ENCODE measurements around the gene ETNK2. TPM values are rescaled to one million over a fixed set of nuclear protein-coding genes. Genes with fewer than 3 reads are reported as not detected.

Gene ETNK2
- total RNA-seq, 4 donors from 2014 or later: 6.7 to 54.4 (median 25.0) TPM

GRCh38 chr1:204181116-204181515 is 29.3 kb upstream of the ETNK2 start:
- 29 to 47% methylated on average over 1 of the region's 1 CpG for WGBS, 2 donors
- Histone ChIP-seq H3K4me1 (peaks cover 0 to 4% (median 0%) of the 10 kb centered on the region in 3 donors), H3K27ac (no peak overlapping the region), H3K27me3 (peaks cover 0 to 32% (median 0%) of the 10 kb centered on the region in 4 donors), H3K36me3 (no peaks in the 10 kb centered on the region), H3K9me3 (no peaks in the 10 kb centered on the region), H3K4me3 (no peak overlapping the region)
- DNase-seq: no peak
- intact Hi-C loops (cut with DNase I): no loop called here
- TF ChIP-seq POLR2A (IDR thresholded peaks at IDR 0.05) (no peak), CTCF (IDR thresholded peaks at IDR 0.05) (no peak)

GRCh38 chr1:204180133-204180532 is 28.3 kb upstream of the ETNK2 start:
- Histone ChIP-seq H3K36me3 (no peaks in the 10 kb centered on the region), H3K9me3 (no peaks in the 10 kb centered on the region), H3K4me1 (peaks cover 0 to 4% (median 0%) of the 10 kb centered on the region in 3 donors), H3K4me3 (no peak overlapping the region), H3K27ac (no peak overlapping the region), H3K27me3 (peaks cover 0 to 38% (median 0%) of the 10 kb centered on the region in 4 donors)
- WGBS, 2 donors: 73 to 77% methylated on average over 5 of the region's 6 CpGs
- DNase-seq: no peak
- TF ChIP-seq POLR2A (IDR thresholded peaks at IDR 0.05) (no peak), CTCF (IDR thresholded peaks at IDR 0.05) (no peak)
- intact Hi-C loops (cut with DNase I): no loop called here

GRCh38 chr1:204178487-204179281 is 26.8 kb upstream of the ETNK2 start:
- TF ChIP-seq CTCF (IDR thresholded peaks at IDR 0.05) (no peak), POLR2A (IDR thresholded peaks at IDR 0.05) (no peak)
- intact Hi-C loops (cut with DNase I): no loop called here
- Histone ChIP-seq H3K4me3 (no peak overlapping the region), H3K9me3 (no peaks in the 10 kb centered on the region), H3K4me1 (peaks cover 0 to under 1% (median 0%) of the 10 kb centered on the region in 3 donors), H3K36me3 (no peaks in the 10 kb centered on the region), H3K27me3 (peaks cover 0 to 45% (median 0%) of the 10 kb centered on the region in 4 donors), H3K27ac (no peak overlapping the region)
- DNase-seq: no peak
- WGBS, 2 donors: 90 to 92% methylated on average over 2 to 4 of the region's 7 CpGs

GRCh38 chr1:204177133-204177532 is 25.3 kb upstream of the ETNK2 start:
- TF ChIP-seq POLR2A (IDR thresholded peaks at IDR 0.05) (no peak), CTCF (IDR thresholded peaks at IDR 0.05) (no peak)
- H3K27ac ChIP-seq: no peak overlapping the region
- 43 to 45% methylated on average over 4 of the region's 4 CpGs for WGBS, 2 donors
- H3K9me3 ChIP-seq: no peaks in the 10 kb centered on the region
- H3K36me3 ChIP-seq: no peaks in the 10 kb centered on the region
- peaks cover 0 to 5% (median 2%) of the 10 kb centered on the region in 3 donors for H3K4me1 ChIP-seq
- DNase-seq: no peak
- intact Hi-C loops (cut with DNase I): no loop called here
- peaks cover 0 to 45% (median 0%) of the 10 kb centered on the region in 4 donors for H3K27me3 ChIP-seq
- H3K4me3 ChIP-seq: no peak overlapping the region

DNA sequence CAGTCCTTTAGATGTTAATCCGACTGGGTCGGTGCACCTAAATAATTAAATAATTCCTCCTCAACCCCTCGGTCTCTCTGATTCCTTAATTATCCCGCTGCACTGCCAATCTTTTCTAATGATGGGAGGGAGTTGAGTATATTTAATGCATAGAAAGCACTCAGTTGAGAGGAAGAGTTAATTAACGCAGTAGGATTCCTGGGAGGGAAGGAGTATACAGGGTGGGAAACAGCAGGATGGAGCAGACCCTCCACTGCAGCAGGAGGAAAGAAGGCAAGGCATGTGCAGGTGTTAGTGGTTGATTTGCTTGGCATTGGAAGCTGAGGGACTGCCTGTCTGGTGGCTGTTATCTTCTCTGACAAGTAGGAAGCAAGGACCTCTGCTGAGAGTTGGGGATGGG is 24.2 kb upstream of the ETNK2 start:
- no peaks in the 10 kb centered on the region for H3K36me3 ChIP-seq
- H3K4me3 ChIP-seq: no peak overlapping the region
- H3K27me3 ChIP-seq: peaks cover 0 to 45% (median 0%) of the 10 kb centered on the region in 4 donors
- WGBS, 2 donors: 84 to 90% methylated on average over 5 of the region's 5 CpGs
- no peak for DNase-seq
- H3K27ac ChIP-seq: no peak overlapping the region
- peaks cover 0 to 15% (median 5%) of the 10 kb centered on the region in 3 donors for H3K4me1 ChIP-seq
- intact Hi-C loops (cut with DNase I): no loop called here
- TF ChIP-seq POLR2A (IDR thresholded peaks at IDR 0.05) (no peak), CTCF (IDR thresholded peaks at IDR 0.05) (no peak)
- H3K9me3 ChIP-seq: no peaks in the 10 kb centered on the region
